HG02938 (cell line): Measurements from ENCODE around the gene ITGB1.

Experiments used
- ATAC-seq: cut with Tn5 transposase; IDR thresholded peaks from one replicate; pipeline ENCODE4 v1.9.1; 2021; ENCODE audit warnings: mild to moderate bottlenecking, moderate library complexity; ENCODE audit not compliant: unreplicated experiment

ITGB1 gene

GRCh38 chr10:32893916-32894664 lies 63.9 kb downstream of the ITGB1 start:
- ATAC-seq = no peak

GRCh38 chr10:32893434-32893833 lies 64.6 kb downstream of the ITGB1 start:
- ATAC-seq = no peak

GRCh38 chr10:32891261-32891660 lies 66.8 kb downstream of the ITGB1 start:
- no peak for ATAC-seq

- ATAC-seq = no peak
Measured at GRCh38 chr10:32890444-32890843, 67.6 kb downstream of the ITGB1 start.

- ATAC-seq = no peak
Measured at GRCh38 chr10:32889631-32890212, 68.3 kb downstream of the ITGB1 start.

GRCh38 chr10:32888161-32888927 lies 69.7 kb downstream of the ITGB1 start:
- no peak for ATAC-seq

- ATAC-seq = no peak
Measured at GRCh38 chr10:32887481-32887880, 70.5 kb downstream of the ITGB1 start.

- ATAC-seq = no peak
Measured at GRCh38 chr10:32882076-32882475, 76.0 kb downstream of the ITGB1 start.

- ATAC-seq = no peak
Measured at GRCh38 chr10:32878646-32879045, 79.4 kb downstream of the ITGB1 start.

- no peak for ATAC-seq
Measured at GRCh38 chr10:32877915-32878314, 80.1 kb downstream of the ITGB1 start.

- no peak for ATAC-seq
Measured at GRCh38 chr10:32865170-32865569, 92.9 kb downstream of the ITGB1 start.

GRCh38 chr10:32854435-32854834 lies 103.6 kb downstream of the ITGB1 start:
- no peak for ATAC-seq

- no peak for ATAC-seq
Measured at GRCh38 chr10:32851301-32851700, 106.7 kb downstream of the ITGB1 start.
